HG03469 (cell line): ENCODE measurements around the gene HSD17B14.
A peak's percentile ranks its signal among the peaks of the same experiment; 100 is the strongest.
"Not testable (repeated sequence)": the region's sequence is repeated elsewhere in the genome, so short reads cannot be mapped to it uniquely, and the experiment has no call there.

Experiments used
- ATAC-seq: cut with Tn5 transposase; IDR thresholded peaks from one replicate; pipeline ENCODE4 v1.9.1; 2021; ENCODE audit warnings: mild to moderate bottlenecking, moderate library complexity, moderate number of reproducible peaks; ENCODE audit not compliant: unreplicated experiment

Gene HSD17B14

GRCh38 chr19:48799358-48800300 is 36.7 kb downstream of the HSD17B14 start:
- ATAC-seq, result no peak

GRCh38 chr19:48798937-48799336 is 37.4 kb downstream of the HSD17B14 start:
- no peak for ATAC-seq

DNA sequence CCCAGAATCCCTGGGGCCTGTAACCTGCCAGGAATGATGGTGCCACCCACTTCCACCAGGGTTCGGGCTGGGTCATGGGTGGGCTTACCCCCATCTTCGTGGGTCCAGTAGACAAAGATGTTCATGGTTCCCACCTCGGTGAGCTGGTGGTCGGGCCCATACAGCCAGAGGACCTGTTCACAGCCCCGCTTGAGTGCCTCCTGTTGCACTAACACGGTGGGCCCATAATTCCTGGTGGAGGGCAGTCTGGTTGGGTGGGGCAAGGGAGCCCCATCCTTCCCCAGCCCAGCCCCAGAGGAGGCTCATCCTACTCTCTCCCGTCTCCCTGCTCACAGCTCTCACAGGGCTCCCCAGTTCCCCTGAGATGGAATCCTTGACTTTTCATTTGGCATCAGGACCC is 39.2 kb downstream of the HSD17B14 start:
- ATAC-seq, result no peak

DNA sequence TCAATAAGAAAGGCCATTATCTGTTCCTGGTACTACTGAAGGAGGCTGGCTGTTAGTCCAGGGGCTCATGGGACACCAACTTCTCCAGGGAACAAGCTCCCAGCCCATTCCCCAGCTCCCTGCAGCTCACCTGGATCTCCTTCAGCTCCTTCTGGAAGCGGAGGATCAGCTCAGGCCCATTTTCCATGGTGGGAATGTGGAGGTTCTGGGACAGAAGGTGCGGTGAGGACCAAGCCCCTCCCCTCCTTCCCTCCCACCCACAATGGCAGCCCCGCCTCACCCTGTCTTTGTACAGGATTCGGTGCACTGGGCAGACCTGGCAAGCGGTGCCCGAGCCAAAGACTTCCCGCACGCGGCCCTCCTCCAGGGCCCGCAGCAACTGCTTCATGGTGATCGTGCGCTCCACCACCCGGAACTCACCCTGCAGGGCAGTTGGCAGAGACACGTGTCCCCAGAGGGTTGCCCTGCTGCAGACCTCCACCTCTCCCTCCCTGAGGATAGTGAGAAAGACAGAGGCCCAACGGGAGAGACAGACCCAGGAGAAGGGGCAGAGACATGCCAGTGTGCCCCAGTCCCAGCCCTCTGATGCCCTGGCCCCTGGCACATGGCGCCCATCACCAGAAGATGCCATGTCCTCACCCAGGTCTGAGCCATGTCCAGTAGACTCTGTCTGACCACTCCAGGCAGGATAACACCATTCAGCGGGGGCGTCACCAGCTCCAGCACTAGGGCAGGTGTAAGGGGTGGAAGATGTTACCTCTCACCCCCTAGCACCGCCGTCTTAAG is 39.8 kb downstream of the HSD17B14 start:
- no peak for ATAC-seq

- no peak for ATAC-seq
Measured at GRCh38 chr19:48795685-48796070, 40.6 kb downstream of the HSD17B14 start.

DNA sequence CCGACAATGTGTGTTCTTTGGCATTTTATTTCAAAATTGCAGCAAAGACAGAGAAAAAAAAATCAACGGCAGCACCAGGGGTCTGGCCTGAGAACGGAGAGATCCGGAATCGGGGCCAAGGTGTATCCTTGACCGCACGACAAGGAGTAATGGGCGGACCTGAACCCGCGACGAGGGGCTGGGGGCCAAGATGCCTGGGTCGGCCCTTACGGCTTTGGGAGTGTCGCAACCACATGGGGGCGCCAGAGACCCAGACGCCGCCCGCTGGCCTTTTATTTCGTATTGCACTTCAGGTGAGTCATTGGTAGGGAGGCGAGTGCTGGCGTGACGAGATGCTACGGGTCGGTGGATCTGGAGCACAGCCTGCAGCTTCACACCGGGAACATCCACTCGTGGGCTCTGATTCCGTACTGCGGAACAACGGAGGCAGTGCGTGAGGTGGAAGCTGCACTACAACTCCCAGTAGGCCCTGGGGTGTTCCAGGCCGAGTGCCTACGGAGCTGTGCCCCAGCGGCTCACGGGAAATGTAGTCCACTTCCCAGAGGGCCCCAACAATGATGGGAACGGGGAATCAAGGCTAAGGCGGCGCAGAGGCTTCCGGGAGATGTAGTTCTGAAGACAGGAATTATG is 41.1 kb downstream of the HSD17B14 start:
- ATAC-seq, result peak; percentile 57

- ATAC-seq, result no peak
Measured at GRCh38 chr19:48794291-48794690, 42.0 kb downstream of the HSD17B14 start.

DNA sequence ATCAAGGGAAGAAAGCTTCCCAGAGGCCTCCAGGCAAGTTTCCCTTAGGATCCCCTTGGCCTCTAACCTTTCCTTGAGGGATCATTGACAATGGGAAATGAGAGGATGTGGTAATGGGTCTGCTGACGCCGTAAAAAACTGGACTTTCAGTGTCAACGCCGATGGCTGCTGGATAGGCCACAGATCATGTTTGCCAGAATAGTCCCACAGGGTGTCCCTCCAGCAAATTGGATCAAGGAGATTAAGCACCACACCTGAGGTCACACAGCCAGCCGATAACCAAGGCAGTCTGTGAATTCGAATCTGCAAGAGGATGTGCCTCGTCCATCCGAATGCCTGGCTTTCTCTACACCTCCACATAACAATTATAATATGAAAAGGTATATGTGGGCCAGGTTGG is 43.0 kb downstream of the HSD17B14 start:
- no peak for ATAC-seq

DNA sequence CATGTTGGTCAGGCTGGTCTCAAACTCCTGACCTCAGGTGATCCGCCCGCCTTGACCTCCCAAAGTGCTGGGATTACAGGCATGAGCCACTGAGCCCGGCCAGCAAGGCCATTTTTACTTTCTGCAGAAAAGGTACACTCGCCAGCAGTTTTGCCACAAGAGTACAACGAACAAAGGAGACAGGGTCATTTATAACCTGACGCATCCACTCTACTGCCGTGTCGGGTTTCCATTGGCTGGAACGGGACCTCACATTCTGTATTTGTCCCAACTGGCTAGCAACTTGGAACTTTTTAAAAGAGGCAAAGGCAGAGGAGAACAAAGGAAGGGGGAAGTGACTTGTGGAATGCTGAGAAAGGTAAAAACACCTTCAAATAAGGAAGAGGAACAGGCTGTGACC is 49.0 kb downstream of the HSD17B14 start:
- ATAC-seq, result not testable (repeated sequence)

- not testable (repeated sequence) for ATAC-seq
Measured at GRCh38 chr19:48786422-48786821, 49.9 kb downstream of the HSD17B14 start.

DNA sequence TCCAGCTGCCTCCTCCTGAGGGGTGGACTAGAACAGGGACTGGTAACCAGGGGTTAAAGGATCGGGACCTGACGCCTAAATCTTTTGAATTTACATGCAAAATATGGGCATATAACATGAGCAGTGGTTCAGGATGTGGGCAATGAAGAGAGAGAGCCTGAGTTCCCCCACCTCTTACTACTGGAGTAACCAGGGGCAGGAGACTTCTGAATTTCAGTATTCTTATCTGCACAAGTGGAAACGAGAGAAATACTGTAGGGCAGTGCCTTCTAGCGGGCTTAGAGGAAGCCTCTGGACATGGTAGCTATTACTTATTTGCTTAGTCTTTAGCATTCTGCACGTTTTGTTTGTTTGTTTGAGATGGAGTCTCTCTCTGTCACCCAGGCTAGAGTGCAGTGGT is 51.8 kb downstream of the HSD17B14 start:
- no peak for ATAC-seq

GRCh38 chr19:48780631-48781391 is 55.5 kb downstream of the HSD17B14 start:
- ATAC-seq, result no peak

DNA sequence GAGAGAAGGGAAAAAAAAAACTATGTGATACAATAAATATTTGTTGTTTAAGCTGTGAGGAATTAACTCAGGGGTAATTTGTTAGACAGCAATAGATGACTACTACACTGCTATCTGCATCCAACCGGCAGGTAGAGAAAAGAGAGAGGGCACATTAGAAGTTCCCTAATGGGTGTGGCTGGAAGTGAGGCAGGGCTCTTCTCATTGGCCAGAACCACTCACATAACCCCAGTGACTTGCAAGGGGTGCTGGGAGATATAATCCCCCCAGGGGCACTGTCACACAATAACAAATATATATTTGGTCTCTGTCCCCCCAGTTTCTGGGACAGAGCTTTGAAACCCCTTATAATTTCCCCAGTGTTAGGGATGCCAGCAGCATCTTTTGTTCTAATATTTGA is 56.7 kb downstream of the HSD17B14 start:
- ATAC-seq, result no peak

DNA sequence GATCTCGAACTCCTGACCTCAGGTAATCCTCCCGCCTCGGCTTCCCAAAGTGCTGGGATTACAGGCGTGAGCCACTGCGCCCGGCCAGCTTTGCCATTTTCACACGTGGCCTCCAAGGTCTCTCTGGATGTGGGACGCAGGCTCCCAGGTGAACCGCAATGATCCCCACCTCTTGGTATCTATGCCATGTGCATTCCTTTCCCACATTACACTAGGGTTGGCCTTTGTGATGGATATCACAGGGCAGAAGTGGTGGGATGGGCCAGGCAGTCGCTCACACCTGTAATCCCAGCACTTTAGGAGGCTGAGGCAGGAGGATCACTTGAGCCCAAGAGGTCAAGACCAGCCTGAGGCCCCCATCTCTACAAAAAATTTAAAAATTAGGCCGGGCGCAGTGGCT is 58.6 kb downstream of the HSD17B14 start:
- no peak for ATAC-seq

DNA sequence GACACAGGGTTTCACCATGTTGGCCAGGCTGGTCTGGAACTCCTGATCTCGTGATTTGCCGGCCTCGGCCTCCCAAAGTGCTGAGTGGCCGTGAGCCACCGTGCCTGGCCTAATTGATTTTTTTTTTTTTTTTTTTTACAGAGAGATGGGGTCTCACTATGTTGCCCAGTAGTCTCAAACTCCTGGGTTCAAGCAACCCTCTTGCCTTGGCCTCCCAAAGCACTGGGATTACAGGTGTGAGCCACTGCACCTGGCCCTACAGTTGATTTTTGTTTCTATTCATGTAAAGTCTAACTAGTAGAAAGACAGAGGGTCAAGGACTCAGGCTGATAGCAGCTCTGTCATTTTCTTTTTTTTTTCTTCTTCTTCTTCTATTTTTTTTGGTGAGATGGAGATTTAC is 59.2 kb downstream of the HSD17B14 start:
- no peak for ATAC-seq

DNA sequence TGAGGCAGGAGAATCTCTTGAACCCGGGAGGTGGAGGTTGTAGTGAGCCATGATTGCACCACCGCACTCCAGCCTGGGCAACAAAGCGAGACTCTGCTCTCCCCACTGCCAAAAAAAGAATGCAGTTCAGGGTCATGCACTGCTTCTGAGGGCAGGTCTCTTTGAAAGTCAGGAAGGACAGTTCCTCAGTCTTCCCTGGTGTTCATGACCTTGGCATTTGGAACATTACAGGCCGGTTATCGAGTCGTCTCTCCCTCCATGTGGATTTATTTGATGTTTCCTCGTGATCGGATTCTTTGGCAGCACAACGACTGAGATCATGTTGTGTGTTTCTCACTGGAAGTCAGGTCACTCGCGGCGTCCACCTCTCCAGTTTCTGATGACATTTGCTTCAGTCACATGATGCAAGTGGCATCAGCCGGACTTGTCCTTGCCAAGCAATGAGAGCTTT is 63.8 kb downstream of the HSD17B14 start:
- no peak for ATAC-seq

GRCh38 chr19:48770734-48771472 is 65.4 kb downstream of the HSD17B14 start:
- no peak for ATAC-seq

DNA sequence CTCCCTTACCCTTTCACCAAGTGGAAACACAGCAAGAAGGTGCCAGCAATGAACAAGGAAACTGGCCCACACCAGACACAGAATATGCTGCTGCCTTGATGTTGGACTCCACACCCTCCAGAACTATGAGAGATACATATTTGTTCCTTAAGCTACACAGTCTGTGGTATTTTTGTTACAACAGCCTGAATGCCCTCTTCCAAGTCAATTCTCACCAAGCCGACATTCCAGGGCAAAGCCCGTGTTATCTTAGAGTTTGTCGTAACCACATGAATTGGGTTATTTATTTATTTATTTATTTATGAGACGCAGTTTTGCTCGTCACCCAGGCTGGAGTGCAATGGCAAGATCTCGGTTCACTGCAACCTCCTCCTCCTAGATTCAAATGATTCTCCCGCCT is 66.0 kb downstream of the HSD17B14 start:
- ATAC-seq, result no peak

DNA sequence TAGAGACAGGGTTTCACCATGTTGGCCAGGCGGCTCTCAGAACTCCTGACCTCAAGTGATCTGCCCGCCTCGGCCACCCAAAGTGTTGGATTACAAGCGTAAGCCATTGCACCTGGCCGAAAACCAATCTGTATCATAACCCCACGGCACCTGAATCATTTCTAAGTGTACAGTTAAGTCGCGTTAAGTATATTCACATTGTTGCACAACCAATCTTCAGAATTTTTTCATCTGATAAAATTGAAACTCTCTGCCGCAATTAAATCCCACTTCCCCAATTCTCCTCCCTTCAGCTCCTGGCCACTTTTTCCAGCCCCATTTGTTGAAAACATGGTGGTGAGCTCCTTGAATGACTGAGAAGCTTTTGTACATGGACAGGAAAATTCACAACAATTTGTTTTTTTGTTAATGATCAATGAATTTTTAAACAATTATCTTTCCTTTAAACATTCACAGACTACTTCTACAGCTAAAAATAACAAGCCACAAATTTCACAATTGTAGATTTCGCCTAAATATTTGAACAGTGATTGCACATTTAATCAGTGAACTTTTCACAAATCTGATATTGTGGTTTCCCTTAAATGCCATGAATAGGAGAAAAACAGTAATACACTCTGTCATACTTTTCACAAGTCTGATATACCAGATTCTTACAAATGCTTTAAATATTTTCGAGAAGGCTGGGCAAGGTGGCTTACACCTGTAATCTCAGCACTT is 67.1 kb downstream of the HSD17B14 start:
- no peak for ATAC-seq
